Left renal cortex interstitium (tissue), 4 donors: ENCODE data around the gene CZIB. TPM values are rescaled to one million over a fixed set of nuclear protein-coding genes. Genes with fewer than 3 reads are reported as not detected.
"Not testable (repeated sequence)": the region's sequence is repeated elsewhere in the genome, so short reads cannot be mapped to it uniquely, and the experiment has no call there.

ENCODE experiments used
- DNase-seq, 4 donors: peaks; one replicate each; pipeline ENCODE4 v3.0.0-alpha.2; 2013; ENCODE audit warnings: low read depth in 4 of 4, low spot score in 2 of 4, missing footprints in 1 of 4
- polyA plus RNA-seq, 4 donors: library from polyadenylated mRNA; unstranded; fragments of 120-200 nt; gene quantifications; one replicate each; pipeline ENCODE4 v1.2.1, GENCODE V29; 2013; ENCODE audit not compliant: insufficient read length in 4 of 4

The CZIB gene
- polyA plus RNA-seq, 4 donors = 81.1 to 90.8 (median 87.3) TPM

DNA sequence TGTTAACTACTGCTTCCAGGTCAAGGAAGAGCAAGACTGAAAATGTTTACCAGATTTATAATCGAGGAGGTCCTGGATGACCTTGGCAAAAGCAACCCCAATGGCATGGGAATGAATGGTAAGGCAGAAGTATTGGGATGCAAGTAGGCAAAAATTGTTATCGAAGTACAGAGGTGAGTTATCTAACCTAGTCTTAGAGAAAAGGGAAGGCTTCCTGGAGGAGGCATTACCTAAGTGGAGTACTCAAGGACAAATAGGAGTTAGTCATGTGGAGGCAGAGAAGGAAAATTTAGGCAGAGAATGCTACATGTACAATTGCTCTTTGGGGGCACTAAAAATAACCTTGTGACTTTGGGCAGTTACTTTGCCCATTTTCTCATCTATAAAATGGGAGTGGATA is 21.4 kb upstream of the CZIB start:
- DNase-seq = no peak

GRCh38 chr1:53238197-53239155 is 18.0 kb upstream of the CZIB start, which contains the start of gene MAGOH:
Gene MAGOH (minus strand): TSS chr1:53238518. CDS start chr1:53238448, 70 bp downstream.
- peak; percentile 79 to 90 (median 84) for DNase-seq

DNA sequence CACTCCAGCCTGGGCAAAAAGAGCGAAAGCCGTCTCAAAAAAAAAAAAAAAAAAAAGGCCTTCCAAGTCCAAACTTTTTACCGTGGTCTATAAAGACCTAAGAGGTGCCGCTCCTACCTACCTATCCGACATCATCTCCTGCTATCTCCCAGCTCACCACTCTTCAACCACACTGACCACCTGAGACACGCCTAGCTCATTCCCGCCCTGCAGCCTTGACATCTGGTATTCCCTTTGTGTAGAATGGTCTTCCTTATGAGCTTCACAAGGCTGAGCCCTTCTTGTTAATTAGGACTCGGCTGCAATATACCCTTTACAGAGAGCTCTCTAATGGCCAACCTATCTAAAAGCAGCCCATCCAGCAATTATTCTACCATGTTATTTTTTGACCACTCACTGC is 17.2 kb upstream of the CZIB start:
- no peak for DNase-seq

- DNase-seq = no peak
These were observed 490 bp upstream of the CZIB start for GRCh38 chr1:53220962-53221286.

GRCh38 chr1:53219711-53220110 is 723 bp downstream of the CZIB start:
- no peak for DNase-seq

DNA sequence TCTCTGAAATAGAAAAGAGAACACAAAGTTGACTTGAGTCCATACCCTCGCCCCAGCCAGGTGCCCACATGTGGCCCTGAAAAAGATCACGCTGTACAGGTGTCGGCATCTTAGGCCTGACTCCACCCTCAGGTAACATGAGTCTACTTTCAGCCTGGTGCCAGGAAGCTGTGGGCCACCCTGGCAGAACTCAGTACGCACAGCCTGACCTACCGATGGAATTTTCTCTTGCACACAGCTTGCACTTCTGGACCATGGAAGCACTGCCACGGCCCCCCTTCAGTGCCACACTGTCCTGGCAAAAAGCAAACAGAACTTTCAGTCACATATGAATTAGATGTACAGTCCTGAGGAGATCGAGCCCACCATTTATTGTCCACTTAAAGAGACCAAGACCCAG is 2.2 kb downstream of the CZIB start:
- DNase-seq = no peak

GRCh38 chr1:53214376-53214940 is 6.0 kb downstream of the CZIB start:
- no peak for DNase-seq

DNA sequence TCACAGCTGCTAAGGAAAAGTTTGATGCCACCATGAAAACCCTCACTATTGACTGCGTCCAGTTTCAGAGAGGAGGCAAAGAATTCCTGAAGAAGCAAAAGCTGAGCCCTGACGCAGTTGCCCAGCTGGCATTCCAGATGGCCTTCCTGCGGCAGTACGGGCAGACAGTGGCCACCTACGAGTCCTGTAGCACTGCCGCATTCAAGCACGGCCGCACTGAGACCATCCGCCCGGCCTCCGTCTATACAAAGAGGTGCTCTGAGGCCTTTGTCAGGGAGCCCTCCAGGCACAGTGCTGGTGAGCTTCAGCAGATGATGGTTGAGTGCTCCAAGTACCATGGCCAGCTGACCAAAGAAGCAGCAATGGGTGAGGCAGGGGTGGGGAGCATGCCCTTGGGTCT is 9.5 kb downstream of the CZIB start:
- DNase-seq = no peak

DNA sequence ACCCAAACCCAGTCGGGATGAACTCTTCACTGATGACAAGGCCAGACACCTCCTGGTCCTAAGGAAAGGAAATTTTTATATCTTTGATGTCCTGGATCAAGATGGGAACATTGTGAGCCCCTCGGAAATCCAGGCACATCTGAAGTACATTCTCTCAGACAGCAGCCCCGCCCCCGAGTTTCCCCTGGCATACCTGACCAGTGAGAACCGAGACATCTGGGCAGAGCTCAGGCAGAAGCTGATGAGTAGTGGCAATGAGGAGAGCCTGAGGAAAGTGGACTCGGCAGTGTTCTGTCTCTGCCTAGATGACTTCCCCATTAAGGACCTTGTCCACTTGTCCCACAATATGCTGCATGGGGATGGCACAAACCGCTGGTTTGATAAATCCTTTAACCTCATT is 10.1 kb downstream of the CZIB start:
- no peak for DNase-seq

GRCh38 chr1:53207726-53208125 is 12.7 kb downstream of the CZIB start:
- no peak for DNase-seq

DNA sequence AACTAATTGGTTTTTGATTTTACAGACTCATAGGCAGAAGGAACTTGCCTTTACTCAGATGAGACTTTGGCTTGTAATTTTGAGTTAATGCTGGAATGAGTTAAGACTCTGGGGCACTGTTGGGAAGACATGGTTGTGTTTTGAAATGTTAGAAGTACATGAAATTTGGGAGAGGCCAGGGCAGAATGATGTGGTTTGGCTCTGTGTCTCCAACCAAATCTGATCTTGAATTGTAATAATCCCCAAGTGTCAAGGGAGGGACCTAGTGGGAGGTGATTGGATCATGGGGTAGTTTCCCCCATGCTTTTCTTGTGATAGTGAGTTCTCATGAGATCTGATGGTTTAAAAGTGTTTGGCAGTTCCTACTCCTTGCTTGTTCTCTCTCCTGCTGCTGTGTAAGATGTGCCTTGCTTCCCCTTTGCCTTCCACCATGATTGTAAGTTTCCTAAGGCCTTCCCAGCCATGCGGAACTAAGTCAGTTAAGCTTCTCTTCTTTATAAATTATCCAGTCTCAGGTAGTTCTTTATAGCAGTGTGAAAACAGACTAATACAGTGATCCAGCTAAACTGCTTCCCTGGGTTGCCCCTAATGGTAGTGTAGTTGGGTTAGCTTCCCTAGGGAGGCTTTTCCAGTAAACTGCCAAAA is 13.6 kb downstream of the CZIB start:
- DNase-seq = no peak

DNA sequence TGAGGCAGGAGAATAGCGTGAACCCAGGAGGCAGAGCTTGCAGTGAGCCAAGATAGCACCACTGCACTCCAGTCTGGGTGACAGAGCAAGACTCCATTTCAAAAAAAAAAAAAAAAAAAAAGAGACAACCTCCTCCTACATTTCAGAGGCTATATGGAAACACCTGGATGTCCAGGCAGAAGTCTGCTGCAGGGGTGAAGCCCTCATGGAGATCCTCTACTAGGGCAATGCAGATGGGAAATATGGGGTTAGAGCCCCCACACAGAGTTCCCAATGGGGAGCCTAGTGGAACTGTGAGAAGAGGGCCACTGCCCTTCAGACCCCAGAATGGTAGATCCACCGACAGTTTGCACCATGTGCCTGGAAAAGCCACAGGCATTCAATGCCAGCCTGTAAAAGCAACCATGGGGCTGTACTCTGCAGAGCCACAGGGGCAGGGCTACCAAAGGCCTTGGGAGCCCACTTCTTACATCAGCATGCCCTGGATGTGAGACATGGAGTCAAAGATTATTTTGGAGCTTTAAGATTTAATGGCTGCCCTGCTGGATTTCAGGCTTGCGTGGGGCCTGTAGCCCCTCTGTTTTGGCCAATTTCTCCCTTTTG is 14.2 kb downstream of the CZIB start:
- not testable (repeated sequence) for DNase-seq

DNA sequence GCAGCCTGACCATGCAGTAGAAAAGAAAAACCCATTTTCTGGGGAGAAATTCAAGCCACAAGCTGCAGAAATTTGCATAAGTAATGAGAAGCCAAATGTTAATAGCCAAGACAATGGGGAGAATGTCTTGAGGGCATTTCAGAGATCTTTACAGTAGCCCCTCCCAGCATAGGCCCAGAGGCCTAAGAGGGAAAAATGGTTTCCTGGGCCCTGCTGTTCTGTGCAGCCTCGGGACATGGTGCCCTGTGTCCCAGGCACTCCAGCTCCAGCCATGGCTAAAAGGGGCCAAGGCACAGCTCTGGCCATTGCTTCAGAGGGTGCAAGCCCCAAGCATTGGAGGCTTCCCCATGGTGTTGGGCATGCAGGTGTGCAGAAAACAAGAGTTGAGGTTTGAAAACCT is 14.9 kb downstream of the CZIB start:
- DNase-seq = not testable (repeated sequence)

DNA sequence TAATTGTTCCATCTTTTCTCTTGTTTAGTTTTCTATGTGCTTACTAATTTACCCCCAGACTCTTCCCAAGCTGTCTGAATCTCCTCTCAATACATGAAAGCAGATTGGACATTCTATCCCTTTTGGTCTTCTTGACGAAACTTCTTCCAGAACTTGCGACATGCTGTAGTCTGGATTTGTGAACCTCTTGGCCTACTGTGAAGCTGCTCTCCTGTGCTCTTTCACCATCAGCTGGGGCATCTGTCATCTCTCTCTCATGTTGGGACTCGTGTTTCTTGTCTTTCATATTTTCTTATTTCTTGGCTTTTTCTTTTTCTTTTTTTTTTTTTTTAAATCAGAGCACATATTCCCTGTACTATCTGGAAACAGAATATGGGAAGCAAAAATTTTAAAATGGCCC is 17.0 kb downstream of the CZIB start:
- no peak for DNase-seq

DNA sequence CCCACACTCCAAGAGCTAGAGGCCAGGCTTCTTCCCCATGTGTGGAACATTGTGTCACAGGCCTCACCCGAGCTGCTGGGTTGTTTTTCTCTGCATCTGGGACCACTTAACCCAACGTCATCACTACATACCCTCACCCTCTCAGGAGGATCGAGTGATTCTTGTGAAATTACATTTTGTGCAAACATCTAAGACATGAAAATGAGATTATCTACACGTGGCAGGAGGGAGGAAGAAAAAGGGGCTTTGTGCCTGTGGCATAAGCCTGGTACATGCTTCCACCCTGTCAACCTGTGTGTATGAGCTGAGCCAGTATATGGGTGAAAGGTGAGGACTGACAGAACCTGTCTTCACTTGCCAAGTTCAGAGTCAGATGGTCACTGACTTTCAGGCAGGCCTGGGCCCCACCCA is 22.2 kb downstream of the CZIB start:
- no peak for DNase-seq

- no peak for DNase-seq
These were observed 22.9 kb downstream of the CZIB start for GRCh38 chr1:53197291-53198200.

DNA sequence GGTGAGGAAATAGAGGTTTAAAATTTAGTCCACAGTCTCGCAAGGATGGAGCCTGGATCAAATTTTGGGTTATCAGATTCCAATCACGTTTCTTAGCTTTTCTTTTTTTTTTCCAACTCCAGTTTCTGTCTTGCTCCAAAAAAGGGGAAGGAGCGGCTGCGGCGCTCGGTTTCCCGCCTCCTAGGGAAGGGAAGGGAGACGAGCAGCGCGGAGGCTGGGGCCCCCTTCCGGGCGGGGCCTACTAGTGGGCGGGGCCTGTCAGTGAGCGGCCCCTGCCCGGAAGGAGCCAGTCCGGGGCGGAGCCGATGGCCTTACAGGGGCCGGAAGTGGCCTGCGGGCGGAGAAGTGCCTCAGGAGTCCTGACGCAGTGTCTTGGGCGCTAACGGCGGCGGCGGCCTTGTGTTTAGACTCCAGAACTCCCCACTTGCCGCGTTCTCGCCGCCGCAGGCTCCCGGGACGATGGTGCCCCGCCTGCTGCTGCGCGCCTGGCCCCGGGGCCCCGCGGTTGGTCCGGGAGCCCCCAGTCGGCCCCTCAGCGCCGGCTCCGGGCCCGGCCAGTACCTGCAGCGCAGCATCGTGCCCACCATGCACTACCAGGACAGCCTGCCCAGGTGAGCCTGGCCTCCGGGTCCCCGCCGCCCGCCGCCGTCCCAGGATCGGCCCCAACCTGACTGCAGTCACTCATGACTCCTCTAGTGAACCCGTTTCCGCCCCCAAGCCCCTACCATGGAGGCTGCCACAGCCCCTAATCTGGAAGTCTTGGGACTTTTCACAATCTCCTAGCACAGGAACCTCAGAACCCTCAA is 23.7 kb downstream of the CZIB start, which contains the start of gene CPT2:
CPT2 (plus strand) TSS at position 340 of the 806 bp plus-strand sequence; CDS start at position 460, 120 bp downstream.
- peak; percentile 59 to 85 (median 80) for DNase-seq

DNA sequence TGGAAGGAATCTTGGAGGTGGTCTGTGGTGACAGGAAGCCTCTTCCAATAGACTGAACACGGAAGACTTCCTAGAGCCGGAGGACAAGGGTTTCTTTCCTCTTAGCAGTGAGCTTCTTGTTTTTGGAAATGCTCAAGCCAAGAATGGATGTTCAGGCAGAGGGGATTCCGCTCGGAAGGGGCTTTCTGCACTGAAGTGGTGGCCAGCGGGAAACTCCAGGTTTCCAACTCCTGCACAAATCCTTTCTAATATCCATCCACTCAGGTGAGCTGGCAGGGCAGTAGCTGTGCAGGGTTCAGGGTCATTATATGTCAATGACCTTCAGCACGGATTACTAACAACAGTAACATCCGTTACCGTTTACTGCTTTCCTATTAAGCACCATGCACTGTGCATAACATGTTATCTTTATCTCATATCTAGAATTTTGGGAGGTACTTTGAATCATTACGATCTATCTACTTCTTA is 24.4 kb downstream of the CZIB start:
- DNase-seq = no peak
